ENCODE results near the gene GCSH. TPM values are rescaled to one million over a fixed set of nuclear protein-coding genes. Genes with fewer than 3 reads are reported as not detected.

GCSH gene
- total and polyA plus RNA-seq, 2 of the 13 experiments (the other 11 are each of a cell fraction or from before 2014, with no cell fraction given): 35.9 to 103 TPM

GRCh38 chr16:81035975-81036750, 60.0 kb downstream of the GCSH start (continued):
- TF ChIP-seq NR2F6 (IDR thresholded peaks at IDR 0.05) (no peak), NR2F6 (CRISPR knock-in tag; IDR thresholded peaks at IDR 0.05) (no peak), UBTF (CRISPR knock-in tag; IDR thresholded peaks at IDR 0.05) (peak; percentile 63), ZNF12 (CRISPR knock-in tag; IDR thresholded peaks at IDR 0.05) (no peak), ZBTB25 (CRISPR knock-in tag; IDR thresholded peaks at IDR 0.05) (no peak), HCFC1 (IDR thresholded peaks at IDR 0.05; ENCODE audit: low read depth, low read length) (no peak), NR0B2 (CRISPR knock-in tag; IDR thresholded peaks at IDR 0.05) (no peak; the same call in 1 of the 2 replicates), ZNF800 (CRISPR knock-in tag; IDR thresholded peaks at IDR 0.05) (0 out of 2 replicates have a peak, but pooled peaks have one; percentile 3), ZNF10 (CRISPR knock-in tag; IDR thresholded peaks at IDR 0.05; ENCODE audit: borderline replicate concordance, low read depth) (no peak), ZXDC (CRISPR knock-in tag; IDR thresholded peaks at IDR 0.05) (no peak), ZSCAN31 (CRISPR knock-in tag; IDR thresholded peaks at IDR 0.05; ENCODE audit: low read depth) (no peak), ZNF562 (CRISPR knock-in tag; IDR thresholded peaks at IDR 0.05; ENCODE audit: borderline replicate concordance) (no peak), ZNF362 (CRISPR knock-in tag; IDR thresholded peaks at IDR 0.05; ENCODE audit: borderline replicate concordance) (no peak), PAXIP1 (CRISPR knock-in tag; conservative IDR thresholded peaks at IDR 0.05) (no peak; the same call in 1 of the 2 replicates), ZKSCAN1 (IDR thresholded peaks at IDR 0.05; ENCODE audit: low read length) (no peak)
